Activated T-helper 1 cell treated with anti-CD3 and anti-CD28 coated beads, Interleukin-12 subunit alpha, Interleukin-12 subunit beta, Interleukin-2, Interleukin-4 antibody, amounts not matched to agents 30 ng/mL and 10 ng/mL and 1 ng/mL, durations not matched to agents 14 hours and 24 hours and 36 hours (primary cell): ENCODE data around the gene MED16. TPM values are rescaled to one million over a fixed set of nuclear protein-coding genes. Genes with fewer than 3 reads are reported as not detected.

ENCODE experiments used
- DNase-seq: peaks from one replicate; pipeline ENCODE4 v3.0.0; 2021; ENCODE audit warnings: low spot score
- H3K27ac Mint-ChIP-seq: one replicate; pipeline ENCODE4 v1.8.0; 2021; ENCODE audit warnings: mild to moderate bottlenecking, mixed read lengths
- H3K27me3 Mint-ChIP-seq: one replicate; pipeline ENCODE4 v1.8.0; 2022; ENCODE audit warnings: mild to moderate bottlenecking, moderate library complexity, mixed read lengths; ENCODE audit not compliant: insufficient read depth
- H3K36me3 Mint-ChIP-seq: one replicate; pipeline ENCODE4 v1.8.0; 2021; ENCODE audit warnings: low read depth, mixed read lengths
- H3K4me1 Mint-ChIP-seq: one replicate; pipeline ENCODE4 v1.8.0; 2021; ENCODE audit warnings: low read depth, mixed read lengths
- H3K4me3 Mint-ChIP-seq: one replicate; pipeline ENCODE4 v1.8.0; 2021; ENCODE audit warnings: mild to moderate bottlenecking, moderate library complexity, mixed read lengths
- H3K9me3 Mint-ChIP-seq: one replicate; pipeline ENCODE4 v1.8.0; 2021; ENCODE audit warnings: mixed read lengths
- intact Hi-C: fragments of 100-400 bp; cut with micrococcal nuclease; formaldehyde crosslinking; loops from one replicate; pipeline ENCODE4 v1.15.1; 2024
- total RNA-seq: library from RNA; stranded (reverse); gene quantifications from 2 replicates; pipeline ENCODE4 v1.2.3, GENCODE V29; 2022

The MED16 gene
- total RNA-seq, 1 donor from 2014 or later, result 62.1 TPM

- intact Hi-C loops, result loop anchor here (1.0 to 5.0 kb wide), 4 partner anchors 12 to 323 kb away; partner anchors contain the start of genes MIDN, RNF126 and WDR18
- H3K4me1 Mint-ChIP-seq, result peaks cover 13% of the 10 kb centered on the region
- peak within 1 kb of the TSS; percentile 82 for H3K4me3 Mint-ChIP-seq
- DNase-seq, result peak; percentile 74
- no peaks in the 10 kb centered on the region for H3K36me3 Mint-ChIP-seq
- peak within 1 kb of the TSS; percentile 73 for H3K27ac Mint-ChIP-seq
- no peaks in the 10 kb centered on the region for H3K9me3 Mint-ChIP-seq
- no peaks in the 10 kb centered on the region for H3K27me3 Mint-ChIP-seq
Measured at GRCh38 chr19:925526-926322, 32.7 kb upstream of the MED16 start, which contains the start of gene ARID3A. TSS of gene ARID3A (plus strand) at chr19:926035. CDS start at chr19:929529, 3,494 bp downstream.

DNA sequence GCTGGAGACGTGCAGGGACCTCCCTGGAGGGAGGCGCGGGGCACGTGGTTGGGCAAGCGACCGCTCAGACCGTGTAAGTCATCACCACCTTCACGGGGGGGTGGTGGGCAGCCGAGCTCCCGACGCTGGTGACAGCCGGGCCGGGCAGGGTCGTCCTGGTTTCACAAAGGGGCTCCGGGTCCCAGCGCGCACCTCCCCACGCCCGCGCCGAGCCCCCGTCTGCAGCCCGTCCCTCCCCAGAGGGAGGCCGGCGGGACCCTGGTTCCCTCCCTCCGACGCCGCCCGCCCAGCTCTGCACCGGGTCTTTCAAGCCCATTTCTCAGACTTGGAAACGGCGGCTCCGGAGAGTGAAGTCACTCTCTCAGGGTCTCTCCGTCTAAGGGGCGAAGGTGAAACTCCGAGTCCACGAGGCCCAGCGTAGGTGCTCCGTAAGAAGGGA lies 32.1 kb upstream of the MED16 start:
- intact Hi-C loops, result loop anchor here (1.0 to 5.0 kb wide), 3 partner anchors 59 to 324 kb away; partner anchors contain the start of genes MIDN, RNF126 and WDR18
- H3K36me3 Mint-ChIP-seq, result no peaks in the 10 kb centered on the region
- peaks cover 16% of the 10 kb centered on the region for H3K4me1 Mint-ChIP-seq
- DNase-seq, result no peak
- H3K9me3 Mint-ChIP-seq, result no peaks in the 10 kb centered on the region
- H3K4me3 Mint-ChIP-seq, result peak overlapping the region; percentile 80
- no peaks in the 10 kb centered on the region for H3K27me3 Mint-ChIP-seq
- peak overlapping the region; percentile 73 for H3K27ac Mint-ChIP-seq

DNA sequence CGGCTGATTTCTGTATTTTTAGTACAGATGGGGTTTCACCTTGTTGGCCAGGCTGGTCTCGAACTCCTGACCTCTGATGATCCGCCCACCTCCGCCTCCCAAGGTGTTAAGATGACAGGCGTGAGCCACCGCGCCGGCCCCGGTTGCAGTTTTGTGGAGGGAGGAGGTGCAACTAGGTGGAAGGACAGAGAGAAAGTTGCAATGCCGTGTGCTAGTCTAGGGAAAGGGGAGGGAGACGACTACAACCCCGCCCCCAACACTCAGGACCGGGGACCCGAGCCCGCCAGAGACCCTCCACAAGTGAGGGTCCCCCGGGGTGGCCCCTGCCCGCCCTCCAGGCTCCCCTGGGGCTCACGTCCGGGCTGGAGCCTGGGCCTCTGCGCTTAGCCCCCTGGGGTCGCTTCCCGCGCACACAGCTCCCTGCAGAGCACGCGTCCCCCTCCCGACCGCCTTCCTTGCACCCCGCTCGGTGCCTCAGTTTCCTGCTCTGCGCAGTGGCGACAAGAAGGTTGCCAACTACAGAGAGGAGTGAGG lies 31.6 kb upstream of the MED16 start:
- Mint-ChIP-seq H3K9me3 (no peaks in the 10 kb centered on the region), H3K4me1 (peaks cover 16% of the 10 kb centered on the region), H3K36me3 (no peaks in the 10 kb centered on the region), H3K4me3 (peak overlapping the region; percentile 81), H3K27ac (peak overlapping the region; percentile 74), H3K27me3 (no peaks in the 10 kb centered on the region)
- intact Hi-C loops, result loop anchor here (1.0 to 5.0 kb wide), 4 partner anchors 60 to 324 kb away; partner anchors contain the start of genes ARHGAP45, MIDN, RNF126 and WDR18
- no peak for DNase-seq

DNA sequence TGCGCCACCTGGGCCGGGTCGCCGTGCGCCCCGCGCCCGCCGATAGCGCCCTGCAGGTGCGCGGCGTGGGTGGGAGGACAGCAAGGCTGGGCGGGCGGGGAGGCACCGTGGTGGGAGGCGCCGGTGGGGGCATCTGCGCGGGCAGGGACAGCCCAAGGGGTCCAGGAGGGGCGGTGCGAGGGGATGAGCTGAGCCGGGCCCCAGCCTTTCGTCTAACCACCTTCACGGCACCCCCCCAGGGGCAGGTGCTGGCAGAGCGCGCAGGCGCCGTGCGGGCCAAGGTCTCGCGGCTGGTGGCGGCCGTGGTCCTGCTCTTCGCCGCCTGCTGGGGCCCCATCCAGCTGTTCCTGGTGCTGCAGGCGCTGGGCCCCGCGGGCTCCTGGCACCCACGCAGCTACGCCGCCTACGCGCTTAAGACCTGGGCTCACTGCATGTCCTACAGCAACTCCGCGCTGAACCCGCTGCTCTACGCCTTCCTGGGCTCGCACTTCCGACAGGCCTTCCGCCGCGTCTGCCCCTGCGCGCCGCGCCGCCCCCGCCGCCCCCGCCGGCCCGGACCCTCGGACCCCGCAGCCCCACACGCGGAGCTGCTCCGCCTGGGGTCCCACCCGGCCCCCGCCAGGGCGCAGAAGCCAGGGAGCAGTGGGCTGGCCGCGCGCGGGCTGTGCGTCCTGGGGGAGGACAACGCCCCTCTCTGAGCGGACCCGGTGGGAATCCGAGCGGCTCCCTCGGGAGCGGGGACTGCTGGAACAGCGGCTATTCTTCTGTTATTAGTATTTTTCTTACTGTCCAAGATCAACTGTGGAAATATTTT lies 27.3 kb upstream of the MED16 start:
- H3K4me1 Mint-ChIP-seq, result peaks cover 16% of the 10 kb centered on the region
- H3K36me3 Mint-ChIP-seq, result no peaks in the 10 kb centered on the region
- DNase-seq, result peak; percentile 56
- H3K9me3 Mint-ChIP-seq, result no peaks in the 10 kb centered on the region
- H3K27me3 Mint-ChIP-seq, result peaks cover 4% of the 10 kb centered on the region
- peak overlapping the region; percentile 88 for H3K27ac Mint-ChIP-seq
- H3K4me3 Mint-ChIP-seq, result peak overlapping the region; percentile 82
- intact Hi-C loops, result loop anchor here (2.0 to 5.0 kb wide), 2 partner anchors 123 to 147 kb away; partner anchors contain the start of genes ARHGAP45 and PTBP1

DNA sequence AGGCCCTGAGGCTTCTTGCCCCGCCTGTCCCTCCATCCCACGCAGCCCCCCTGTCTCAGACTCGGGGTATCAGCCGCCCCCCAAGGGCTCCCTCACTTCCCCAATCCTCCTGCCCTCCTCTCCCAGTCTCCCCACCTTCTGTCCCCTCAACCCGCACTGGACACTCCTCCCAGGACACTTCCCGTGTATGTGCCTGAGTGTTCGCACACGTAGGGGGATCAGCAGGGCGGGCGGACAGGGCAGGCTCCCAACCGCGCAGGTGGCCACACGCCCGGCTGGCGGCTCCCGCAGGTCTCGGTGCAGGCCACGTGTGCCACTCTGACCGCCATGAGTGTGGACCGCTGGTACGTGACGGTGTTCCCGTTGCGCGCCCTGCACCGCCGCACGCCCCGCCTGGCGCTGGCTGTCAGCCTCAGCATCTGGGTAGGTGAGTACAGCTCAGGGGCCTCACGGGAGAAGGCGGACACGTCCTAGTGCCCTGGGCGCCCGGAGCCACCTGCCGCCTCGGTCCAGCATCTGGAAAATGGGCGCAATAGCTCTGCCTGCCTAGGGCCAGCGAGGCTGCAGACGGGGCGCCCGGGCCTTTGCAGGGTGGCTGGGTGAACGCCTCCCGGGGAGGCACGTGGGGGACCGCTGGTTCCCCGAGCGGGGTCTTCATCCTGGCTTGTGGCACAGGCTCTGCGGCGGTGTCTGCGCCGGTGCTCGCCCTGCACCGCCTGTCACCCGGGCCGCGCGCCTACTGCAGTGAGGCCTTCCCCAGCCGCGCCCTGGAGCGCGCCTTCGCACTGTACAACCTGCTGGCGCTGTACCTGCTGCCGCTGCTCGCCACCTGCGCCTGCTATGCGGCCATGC lies 26.4 kb upstream of the MED16 start:
- Mint-ChIP-seq H3K27me3 (peaks cover 4% of the 10 kb centered on the region), H3K4me3 (peak overlapping the region; percentile 59), H3K4me1 (peaks cover 16% of the 10 kb centered on the region), H3K36me3 (no peaks in the 10 kb centered on the region), H3K9me3 (no peaks in the 10 kb centered on the region), H3K27ac (peak overlapping the region; percentile 44)
- intact Hi-C loops, result loop anchor here (2.0 to 5.0 kb wide), 2 partner anchors 123 to 148 kb away; partner anchors contain the start of genes ARHGAP45 and PTBP1
- no peak for DNase-seq

GRCh38 chr19:918481-919198 lies 25.7 kb upstream of the MED16 start:
- Mint-ChIP-seq H3K36me3 (no peaks in the 10 kb centered on the region), H3K9me3 (no peaks in the 10 kb centered on the region), H3K27me3 (peaks cover 4% of the 10 kb centered on the region), H3K4me3 (peak overlapping the region; percentile 59), H3K27ac (no peak overlapping the region), H3K4me1 (peaks cover 16% of the 10 kb centered on the region)
- no peak for DNase-seq
- intact Hi-C loops, result no loop called here

DNA sequence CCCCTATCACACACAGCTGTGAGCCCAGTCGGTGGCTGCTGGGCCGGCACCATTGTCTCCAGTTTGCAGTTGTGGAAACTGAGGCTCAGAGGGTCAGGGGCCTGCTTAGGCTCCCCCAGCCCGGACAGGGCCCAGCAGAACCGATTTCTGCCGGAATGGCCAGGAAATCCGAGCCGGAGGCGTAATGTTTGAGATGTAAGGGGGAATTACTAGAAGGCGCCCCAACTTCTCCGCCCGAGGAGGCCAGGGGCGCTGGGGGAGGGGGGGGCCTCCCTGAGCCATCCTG lies 25.1 kb upstream of the MED16 start:
- no peak overlapping the region for H3K27ac Mint-ChIP-seq
- peak overlapping the region; percentile 76 for H3K4me3 Mint-ChIP-seq
- intact Hi-C loops, result no loop called here
- no peaks in the 10 kb centered on the region for H3K36me3 Mint-ChIP-seq
- H3K9me3 Mint-ChIP-seq, result no peaks in the 10 kb centered on the region
- peaks cover 4% of the 10 kb centered on the region for H3K27me3 Mint-ChIP-seq
- no peak for DNase-seq
- peaks cover 16% of the 10 kb centered on the region for H3K4me1 Mint-ChIP-seq

DNA sequence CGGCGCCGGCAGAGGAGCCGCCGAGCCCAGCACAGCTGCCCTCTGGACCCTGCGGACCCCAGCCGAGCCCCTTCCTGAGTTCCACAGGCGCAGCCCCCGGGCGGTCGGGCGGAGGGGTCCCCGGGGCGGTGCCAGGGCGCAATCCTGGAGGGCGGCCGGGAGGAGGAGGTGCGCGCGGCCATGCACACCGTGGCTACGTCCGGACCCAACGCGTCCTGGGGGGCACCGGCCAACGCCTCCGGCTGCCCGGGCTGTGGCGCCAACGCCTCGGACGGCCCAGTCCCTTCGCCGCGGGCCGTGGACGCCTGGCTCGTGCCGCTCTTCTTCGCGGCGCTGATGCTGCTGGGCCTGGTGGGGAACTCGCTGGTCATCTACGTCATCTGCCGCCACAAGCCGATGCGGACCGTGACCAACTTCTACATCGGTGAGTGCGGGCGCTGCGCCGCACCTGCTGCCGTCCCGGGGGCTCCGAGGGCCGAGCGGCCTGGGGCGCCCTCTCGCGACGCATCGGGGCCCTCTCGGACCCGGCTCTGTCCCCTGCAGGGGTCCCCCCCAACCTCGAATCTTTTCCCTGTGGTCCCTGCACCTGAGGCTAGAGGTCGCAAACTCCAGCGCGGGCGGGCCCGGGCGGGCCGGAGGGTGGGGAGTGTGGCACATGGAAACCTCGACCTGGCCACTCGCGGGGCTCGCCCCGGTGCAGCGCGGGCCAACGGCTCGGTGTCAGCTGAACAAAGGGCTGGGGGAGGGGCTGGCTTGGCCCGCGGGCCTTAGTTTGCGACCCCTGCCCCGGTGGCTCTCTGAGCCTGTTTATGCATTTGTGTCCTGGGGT lies 24.6 kb upstream of the MED16 start, which contains the start of gene KISS1R:
TSS of gene KISS1R (plus strand) at position 11 of the 829 bp plus-strand sequence. CDS start at position 181, 170 bp downstream.
- peak within 1 kb of the TSS; percentile 76 for H3K4me3 Mint-ChIP-seq
- no peaks in the 10 kb centered on the region for H3K9me3 Mint-ChIP-seq
- no peaks in the 10 kb centered on the region for H3K36me3 Mint-ChIP-seq
- peaks cover 4% of the 10 kb centered on the region for H3K27me3 Mint-ChIP-seq
- DNase-seq, result no peak
- peaks cover 16% of the 10 kb centered on the region for H3K4me1 Mint-ChIP-seq
- intact Hi-C loops, result no loop called here
- no peak within 1 kb of the TSS for H3K27ac Mint-ChIP-seq

- Mint-ChIP-seq H3K36me3 (no peaks in the 10 kb centered on the region), H3K4me1 (peaks cover 13% of the 10 kb centered on the region), H3K27ac (no peak overlapping the region), H3K4me3 (peak overlapping the region; percentile 30), H3K27me3 (peaks cover 4% of the 10 kb centered on the region), H3K9me3 (no peaks in the 10 kb centered on the region)
- no peak for DNase-seq
- intact Hi-C loops, result no loop called here
Measured at GRCh38 chr19:916645-917322, 23.8 kb upstream of the MED16 start.

GRCh38 chr19:913080-913748 lies 20.2 kb upstream of the MED16 start, which contains the start of gene R3HDM4:
TSS of gene R3HDM4 (minus strand) at chr19:913219. CDS start at chr19:913157, 62 bp downstream.
- Mint-ChIP-seq H3K36me3 (peaks cover 10% of the 10 kb centered on the region), H3K4me1 (peaks cover 19% of the 10 kb centered on the region), H3K27ac (peak within 1 kb of the TSS; percentile 89), H3K9me3 (no peaks in the 10 kb centered on the region), H3K27me3 (peaks cover 2% of the 10 kb centered on the region), H3K4me3 (peak within 1 kb of the TSS; percentile 85)
- peak; percentile 81 for DNase-seq
- intact Hi-C loops, result no loop called here
